LHCN-M2 (cell line): ENCODE data around the gene CALN1. TPM values are rescaled to one million over a fixed set of nuclear protein-coding genes. Genes with fewer than 3 reads are reported as not detected.
"Not testable (repeated sequence)": the region's sequence is repeated elsewhere in the genome, so short reads cannot be mapped to it uniquely, and the experiment has no call there.

ENCODE experiments used
- DNase-seq: peaks from one replicate; pipeline ENCODE4 v3.0.0-alpha.2; 2012; ENCODE audit warnings: low read depth
- total RNA-seq: library from RNA; depleted of rRNA; stranded (reverse); fragments of >200 nt; gene quantifications from 2 replicates; pipeline ENCODE4 v1.2.3, GENCODE V29; 2014

Gene CALN1
- total RNA-seq, 1 experiment from 2014 or later = not detected

GRCh38 chr7:72268090-72268489, 144.0 kb downstream of the CALN1 start:
- DNase-seq = no peak

- DNase-seq = no peak
These were observed 144.8 kb downstream of the CALN1 start for GRCh38 chr7:72267291-72267800.

DNA sequence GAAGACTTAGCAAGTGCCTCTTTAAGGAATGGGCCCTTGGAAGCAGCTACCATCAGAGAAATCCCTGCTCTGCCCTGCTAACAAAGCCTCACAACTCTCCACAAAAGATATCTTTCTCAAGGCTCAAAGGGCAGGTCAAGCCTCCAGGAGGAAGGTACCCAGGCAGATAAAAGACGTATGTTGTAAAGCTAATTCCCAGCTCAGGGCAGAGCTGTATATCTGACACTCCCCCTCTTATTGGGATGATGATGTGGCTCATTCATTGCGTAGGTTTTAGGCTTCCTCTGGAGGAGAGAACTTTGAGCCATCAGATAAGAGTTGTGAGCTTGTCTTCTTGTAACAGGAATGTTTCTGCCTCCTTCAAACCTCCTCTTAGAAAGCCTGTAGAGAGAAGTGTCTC, 145.4 kb downstream of the CALN1 start:
- DNase-seq = no peak

DNA sequence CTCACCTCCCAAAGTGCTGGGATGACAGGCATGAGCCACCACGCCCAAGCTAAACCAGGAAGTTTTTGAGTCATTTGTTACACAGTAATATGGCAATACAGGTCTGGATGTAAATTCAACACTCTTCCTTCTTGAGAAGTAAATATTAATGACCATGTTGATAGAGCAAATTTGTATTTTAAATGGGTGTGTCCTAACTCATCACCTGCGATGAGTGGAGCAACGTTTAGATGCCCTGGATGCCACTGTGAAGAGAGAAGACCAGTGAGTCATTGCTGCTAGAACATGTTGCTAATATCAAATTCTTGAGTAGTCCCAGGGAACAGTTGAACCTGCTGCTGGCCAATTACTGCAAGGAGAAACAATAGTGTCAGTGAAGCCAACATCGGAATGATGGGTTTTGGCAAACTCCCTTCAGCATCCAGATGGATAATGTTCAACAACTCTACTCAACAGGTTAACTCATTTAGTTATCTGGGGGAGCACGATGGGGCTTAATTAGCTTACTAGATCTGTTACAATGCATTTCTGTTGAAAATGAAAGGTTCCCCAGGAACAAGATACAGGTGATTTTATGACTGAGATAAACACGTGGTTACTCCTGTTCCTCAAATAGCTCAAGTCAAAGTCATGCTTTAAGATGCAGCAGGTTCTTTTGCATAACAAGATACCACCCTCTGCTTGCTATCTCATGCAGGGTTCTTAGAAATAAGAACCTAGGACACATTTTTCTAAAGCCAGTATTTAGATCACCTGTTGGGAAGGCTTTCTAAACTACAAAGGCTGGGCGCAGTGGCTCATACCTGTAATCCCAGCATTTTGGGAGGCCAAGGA, 146.8 kb downstream of the CALN1 start:
- DNase-seq = no peak

- no peak for DNase-seq
These were observed 151.7 kb downstream of the CALN1 start for GRCh38 chr7:72260406-72260805.

DNA sequence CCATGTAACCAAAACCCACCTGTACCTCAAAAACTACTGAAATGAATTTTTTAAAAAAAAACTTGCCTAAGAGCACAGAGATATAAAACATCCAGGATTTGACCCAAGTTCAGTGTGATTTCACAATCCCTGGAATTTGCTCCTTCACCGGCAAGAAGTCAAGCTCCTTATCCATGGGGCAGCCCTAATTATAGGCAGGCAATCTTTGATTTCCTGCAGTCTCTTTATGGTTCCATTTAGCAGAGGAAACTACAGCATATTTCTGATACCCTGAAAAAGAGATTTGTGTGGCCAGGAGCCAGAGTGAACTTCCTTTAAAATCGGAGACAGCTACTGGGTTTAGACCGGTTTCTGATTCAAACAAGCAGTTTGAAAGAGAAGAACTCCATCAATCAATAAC, 154.1 kb downstream of the CALN1 start:
- DNase-seq = no peak

DNA sequence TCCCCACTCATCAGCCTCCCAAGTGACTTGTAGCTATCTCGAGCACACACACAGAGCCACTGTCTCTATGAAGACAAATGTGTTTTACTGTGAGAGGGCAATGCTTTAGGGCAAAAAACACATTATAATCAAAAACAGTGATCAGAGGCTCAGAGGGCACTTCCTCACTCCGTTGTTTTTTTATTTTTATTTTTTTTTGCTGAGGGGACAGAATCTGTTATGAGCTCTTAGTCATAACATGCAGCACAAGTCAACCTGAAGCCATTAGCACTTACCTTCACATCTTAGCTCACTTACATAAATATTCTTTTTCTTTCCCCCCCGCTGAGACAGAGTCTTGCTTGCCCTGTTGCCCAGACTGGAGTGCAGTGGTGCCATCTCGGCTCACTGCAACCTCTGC, 157.7 kb downstream of the CALN1 start:
- no peak for DNase-seq

- DNase-seq = no peak
These were observed 163.0 kb downstream of the CALN1 start for GRCh38 chr7:72249106-72249505.

DNA sequence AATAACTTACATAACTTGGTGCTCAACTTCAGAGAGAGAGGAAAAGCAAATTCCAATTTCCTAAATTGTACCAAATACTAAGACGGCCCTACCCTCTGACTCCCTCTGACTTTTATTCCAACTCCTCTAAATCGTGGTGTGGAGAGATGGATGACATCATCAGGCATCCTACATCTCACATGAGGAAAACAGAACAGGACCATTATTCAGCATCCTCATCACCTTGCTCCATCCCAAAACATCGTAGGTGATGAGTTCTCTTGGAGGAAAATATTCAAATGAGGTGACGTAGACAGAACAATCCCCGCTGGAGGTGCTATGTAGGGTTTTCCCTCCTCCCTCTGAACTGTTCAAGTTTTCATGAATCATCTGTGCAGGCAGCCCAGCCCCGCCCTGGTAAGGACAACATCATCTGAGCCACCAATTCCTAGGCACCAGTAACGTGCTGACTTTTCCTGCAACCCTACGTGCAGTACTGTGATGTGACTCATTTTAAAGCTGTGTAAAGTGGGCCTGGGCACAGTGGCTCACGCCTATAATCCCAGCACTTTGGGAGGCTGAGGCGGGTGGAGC, 167.2 kb downstream of the CALN1 start:
- DNase-seq = no peak

GRCh38 chr7:72243329-72243728, 168.8 kb downstream of the CALN1 start:
- DNase-seq = no peak

- no peak for DNase-seq
These were observed 176.8 kb downstream of the CALN1 start for GRCh38 chr7:72235351-72235750.

GRCh38 chr7:72234086-72234485, 178.1 kb downstream of the CALN1 start:
- no peak for DNase-seq

GRCh38 chr7:72230281-72230680, 181.9 kb downstream of the CALN1 start:
- DNase-seq = no peak

- no peak for DNase-seq
These were observed 188.8 kb downstream of the CALN1 start for GRCh38 chr7:72223351-72223750.

DNA sequence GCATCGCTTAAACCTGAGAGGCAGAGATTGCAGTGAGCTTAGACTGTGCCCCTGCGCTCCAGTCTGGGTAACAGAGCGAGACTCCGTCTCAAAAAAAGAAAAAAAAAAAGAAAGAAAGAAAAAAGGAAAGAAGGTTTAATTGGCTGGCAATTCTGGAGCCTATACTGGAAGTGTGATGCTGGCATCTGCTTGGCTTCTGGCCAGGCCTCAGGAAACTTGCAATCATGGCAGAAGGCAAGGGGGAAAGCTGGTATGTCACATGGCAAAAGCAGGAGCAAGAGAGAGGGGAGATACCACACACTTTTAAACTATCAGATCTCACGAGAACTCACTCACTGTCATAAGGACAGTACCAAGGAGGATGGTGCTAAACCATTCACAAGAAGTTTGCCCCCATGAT, 190.0 kb downstream of the CALN1 start:
- no peak for DNase-seq

DNA sequence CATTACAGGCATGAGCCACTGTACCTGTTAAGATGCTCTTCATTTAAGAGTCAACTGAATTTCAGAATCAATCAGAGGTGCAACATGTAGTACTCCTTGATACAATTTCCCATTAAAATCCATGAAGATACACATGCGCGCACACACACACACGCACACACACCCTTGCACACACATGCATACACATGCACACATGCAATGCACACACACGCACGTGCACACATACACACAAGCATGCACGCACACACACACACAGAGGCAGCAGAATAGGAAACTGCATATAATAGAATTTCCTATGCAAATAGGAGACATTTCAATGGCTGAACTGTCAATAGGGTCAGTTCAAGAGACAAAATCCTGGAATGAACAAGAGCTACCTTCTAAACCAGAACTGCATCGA, 192.6 kb downstream of the CALN1 start:
- no peak for DNase-seq

DNA sequence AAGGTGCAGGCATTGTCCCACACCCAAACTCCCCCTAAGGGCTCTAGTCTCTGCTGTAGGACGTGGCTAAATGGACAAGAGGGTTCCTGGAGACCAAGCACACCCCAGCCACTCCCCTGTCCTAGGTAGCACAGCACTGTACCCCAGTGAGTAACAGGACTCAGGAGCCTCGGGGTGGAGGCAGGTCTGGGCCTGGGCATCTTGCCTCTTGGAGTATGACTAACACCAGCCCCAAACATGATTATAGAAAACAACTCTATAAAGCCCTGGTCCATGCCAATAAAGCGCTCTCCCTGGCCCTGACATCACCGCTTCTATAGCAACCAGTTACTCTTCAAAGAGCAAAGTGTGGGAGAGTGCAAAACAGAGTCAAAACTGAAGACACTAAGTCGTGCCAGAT, 195.0 kb downstream of the CALN1 start:
- no peak for DNase-seq

DNA sequence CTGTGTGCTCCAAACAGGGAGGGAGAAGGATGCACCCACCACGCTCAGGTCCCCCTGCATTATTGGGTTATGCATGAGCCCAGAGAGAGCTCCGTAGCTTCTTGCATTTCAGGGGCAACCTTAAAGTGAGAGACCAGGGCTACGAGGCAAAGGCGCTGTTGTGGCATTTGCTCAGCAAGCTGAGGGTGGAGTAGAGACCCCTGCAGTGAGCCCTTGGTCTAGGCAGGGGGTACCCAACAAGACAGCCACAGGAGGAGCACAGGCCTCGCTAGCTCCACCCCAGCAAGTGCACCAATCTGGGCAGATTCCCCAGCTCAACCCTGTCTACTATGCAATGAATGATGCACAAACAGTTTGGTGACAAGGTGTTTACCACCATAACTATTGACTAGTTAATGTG, 198.4 kb downstream of the CALN1 start:
- no peak for DNase-seq

GRCh38 chr7:72213081-72213480, 199.1 kb downstream of the CALN1 start:
- no peak for DNase-seq

DNA sequence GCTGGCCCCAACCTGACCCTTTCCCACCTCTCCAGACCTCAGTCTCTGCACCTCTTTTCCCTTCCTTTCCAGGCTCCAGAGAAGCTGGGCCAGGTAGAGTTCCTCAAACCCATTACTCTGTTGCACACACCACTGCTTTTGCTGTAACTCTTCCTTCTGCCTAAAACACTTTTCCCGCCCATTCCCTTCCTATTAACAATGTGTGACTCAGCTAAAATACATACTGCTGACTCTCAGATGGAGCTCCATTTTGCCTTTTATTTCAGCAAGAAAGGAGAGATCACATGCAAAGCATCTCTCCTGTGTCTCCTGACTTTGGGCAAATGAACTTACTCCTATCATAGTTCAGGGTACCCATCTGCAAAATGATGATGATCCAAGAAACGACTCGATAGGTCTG, 201.0 kb downstream of the CALN1 start:
- DNase-seq = no peak

DNA sequence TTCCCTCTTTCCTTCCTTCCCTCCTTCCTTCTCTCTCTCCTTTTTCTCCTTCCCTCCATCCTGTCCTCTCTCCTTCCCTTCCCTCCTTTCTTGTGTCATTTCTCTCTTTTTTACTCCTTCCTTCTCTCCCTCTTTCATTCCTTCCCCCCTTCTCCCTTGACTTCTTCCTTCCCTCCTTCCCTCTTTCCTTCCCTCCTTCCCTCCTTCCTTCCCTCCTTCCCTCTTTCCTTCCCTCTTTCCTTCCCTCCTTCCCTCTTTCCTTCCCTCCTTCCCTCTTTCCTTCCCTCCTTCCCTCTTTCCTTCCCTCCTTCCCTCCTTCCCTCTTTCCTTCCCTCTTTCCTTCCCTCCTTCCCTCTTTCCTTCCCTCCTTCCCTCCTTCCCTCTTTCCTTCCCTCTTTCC, 203.1 kb downstream of the CALN1 start:
- not testable (repeated sequence) for DNase-seq

DNA sequence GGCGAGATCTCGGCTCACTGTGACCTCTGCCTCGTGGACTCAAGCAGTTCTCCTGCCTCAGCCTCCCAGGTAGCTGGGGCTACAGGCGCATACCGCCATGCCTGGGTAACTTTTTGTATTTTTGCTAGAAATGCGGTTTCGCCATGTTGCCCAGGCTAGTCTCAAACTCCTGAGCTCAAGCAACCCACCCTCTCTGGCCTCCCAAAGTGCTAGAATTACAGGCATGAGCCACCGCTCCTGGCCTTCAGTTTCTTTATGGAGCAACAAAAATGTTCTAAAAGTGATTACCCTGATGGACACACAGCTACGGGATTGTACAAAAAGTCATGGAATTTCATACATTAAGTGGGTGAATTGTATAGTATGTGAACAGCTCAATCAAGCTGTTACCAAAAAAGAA, 216.0 kb downstream of the CALN1 start:
- DNase-seq = no peak

DNA sequence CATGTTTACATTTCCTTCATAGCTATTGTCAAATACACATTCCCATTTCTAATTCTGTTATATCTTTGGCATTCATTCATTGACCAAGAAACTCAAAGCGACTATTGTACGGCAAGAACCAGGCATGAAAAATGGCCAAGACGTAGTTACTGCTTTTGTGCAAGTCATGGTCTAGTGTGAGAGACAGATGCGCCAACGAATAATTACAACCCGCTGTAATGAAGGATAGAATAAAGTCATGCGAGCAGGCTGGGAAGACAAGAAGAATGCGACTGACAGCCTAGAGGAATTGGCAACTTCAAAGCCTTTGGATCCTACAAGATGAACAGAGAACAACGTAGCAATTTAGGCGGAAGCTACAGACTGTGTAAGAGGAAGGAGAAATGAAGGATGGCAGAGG, 221.2 kb downstream of the CALN1 start:
- DNase-seq = no peak
